ENCODE measurements around the gene PLCB3. TPM values are rescaled to one million over a fixed set of nuclear protein-coding genes. Genes with fewer than 3 reads are reported as not detected.

The PLCB3 gene
- total and polyA plus RNA-seq, 10 of the 15 experiments (the other 5 are each of a cell fraction or from before 2014, with no cell fraction given), result 0.03 to 10.3 (median 3.3) TPM

DNA sequence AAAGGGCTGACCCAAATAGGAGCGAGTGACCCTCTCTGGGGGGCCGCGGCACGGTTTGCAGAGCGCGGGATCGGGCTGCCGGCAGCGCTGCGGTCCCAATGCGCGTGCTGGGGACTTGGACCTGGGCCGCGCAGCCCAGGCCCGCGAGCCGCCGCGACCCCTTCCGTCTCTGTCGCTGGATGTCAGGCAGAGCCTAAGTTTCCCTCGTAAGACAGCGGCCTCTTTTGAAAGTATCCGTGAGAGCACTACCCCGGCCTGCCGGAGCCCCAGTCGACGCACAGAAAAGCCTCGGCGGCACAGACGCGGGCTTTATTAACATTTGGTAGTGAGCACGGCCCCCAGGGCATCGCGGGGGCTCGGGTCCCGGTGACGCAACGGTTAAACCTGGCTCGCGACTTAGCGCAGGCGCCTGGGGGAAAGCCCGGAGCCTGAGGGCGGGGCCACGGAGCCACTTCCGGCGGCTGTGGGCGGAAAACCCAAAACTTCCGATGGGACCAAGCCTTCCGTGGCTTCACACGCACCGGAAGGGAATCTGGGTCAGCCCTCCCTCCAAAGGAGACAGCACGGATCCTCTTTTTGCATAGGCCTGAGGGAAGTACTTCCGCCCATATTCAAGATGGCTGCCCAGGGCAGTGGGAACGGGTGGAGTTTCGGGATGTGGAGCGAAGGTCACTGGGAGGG lies 18.4 kb downstream of the PLCB3 start (continued):
- TF ChIP-seq, protein P1, sequence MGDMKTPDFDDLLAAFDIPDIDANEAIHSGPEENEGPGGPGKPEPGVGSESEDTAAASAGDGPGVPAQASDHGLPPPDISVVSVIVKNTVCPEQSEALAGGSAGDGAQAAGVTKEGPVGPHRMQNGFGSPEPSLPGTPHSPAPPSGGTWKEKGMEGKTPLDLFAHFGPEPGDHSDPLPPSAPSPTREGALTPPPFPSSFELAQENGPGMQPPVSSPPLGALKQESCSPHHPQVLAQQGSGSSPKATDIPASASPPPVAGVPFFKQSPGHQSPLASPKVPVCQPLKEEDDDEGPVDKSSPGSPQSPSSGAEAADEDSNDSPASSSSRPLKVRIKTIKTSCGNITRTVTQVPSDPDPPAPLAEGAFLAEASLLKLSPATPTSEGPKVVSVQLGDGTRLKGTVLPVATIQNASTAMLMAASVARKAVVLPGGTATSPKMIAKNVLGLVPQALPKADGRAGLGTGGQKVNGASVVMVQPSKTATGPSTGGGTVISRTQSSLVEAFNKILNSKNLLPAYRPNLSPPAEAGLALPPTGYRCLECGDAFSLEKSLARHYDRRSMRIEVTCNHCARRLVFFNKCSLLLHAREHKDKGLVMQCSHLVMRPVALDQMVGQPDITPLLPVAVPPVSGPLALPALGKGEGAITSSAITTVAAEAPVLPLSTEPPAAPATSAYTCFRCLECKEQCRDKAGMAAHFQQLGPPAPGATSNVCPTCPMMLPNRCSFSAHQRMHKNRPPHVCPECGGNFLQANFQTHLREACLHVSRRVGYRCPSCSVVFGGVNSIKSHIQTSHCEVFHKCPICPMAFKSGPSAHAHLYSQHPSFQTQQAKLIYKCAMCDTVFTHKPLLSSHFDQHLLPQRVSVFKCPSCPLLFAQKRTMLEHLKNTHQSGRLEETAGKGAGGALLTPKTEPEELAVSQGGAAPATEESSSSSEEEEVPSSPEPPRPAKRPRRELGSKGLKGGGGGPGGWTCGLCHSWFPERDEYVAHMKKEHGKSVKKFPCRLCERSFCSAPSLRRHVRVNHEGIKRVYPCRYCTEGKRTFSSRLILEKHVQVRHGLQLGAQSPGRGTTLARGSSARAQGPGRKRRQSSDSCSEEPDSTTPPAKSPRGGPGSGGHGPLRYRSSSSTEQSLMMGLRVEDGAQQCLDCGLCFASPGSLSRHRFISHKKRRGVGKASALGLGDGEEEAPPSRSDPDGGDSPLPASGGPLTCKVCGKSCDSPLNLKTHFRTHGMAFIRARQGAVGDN (IDR thresholded peaks at IDR 0.05), result no peak
- TF ChIP-seq, protein P2, sequence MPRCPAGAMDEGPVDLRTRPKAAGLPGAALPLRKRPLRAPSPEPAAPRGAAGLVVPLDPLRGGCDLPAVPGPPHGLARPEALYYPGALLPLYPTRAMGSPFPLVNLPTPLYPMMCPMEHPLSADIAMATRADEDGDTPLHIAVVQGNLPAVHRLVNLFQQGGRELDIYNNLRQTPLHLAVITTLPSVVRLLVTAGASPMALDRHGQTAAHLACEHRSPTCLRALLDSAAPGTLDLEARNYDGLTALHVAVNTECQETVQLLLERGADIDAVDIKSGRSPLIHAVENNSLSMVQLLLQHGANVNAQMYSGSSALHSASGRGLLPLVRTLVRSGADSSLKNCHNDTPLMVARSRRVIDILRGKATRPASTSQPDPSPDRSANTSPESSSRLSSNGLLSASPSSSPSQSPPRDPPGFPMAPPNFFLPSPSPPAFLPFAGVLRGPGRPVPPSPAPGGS (IDR thresholded peaks at IDR 0.05; ENCODE audit: borderline replicate concordance, insufficient read depth, low read depth, low read length, poor library complexity, severe bottlenecking), result peak; percentile 66
- TF ChIP-seq PML (IDR thresholded peaks at IDR 0.05; ENCODE audit: low read length), result peak; percentile 63; the same call in 1 of the 2 replicates
- TF ChIP-seq, protein P3, sequence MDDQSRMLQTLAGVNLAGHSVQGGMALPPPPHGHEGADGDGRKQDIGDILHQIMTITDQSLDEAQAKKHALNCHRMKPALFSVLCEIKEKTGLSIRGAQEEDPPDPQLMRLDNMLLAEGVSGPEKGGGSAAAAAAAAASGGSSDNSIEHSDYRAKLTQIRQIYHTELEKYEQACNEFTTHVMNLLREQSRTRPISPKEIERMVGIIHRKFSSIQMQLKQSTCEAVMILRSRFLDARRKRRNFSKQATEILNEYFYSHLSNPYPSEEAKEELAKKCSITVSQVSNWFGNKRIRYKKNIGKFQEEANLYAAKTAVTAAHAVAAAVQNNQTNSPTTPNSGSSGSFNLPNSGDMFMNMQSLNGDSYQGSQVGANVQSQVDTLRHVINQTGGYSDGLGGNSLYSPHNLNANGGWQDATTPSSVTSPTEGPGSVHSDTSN (IDR thresholded peaks at IDR 0.05; ENCODE audit: insufficient replicate concordance, low read depth, low read length), result no peak
- peak; percentile 85; the same call in 1 of the 2 replicates for TF ChIP-seq CBFB (IDR thresholded peaks at IDR 0.05; ENCODE audit: low read depth)
- TF ChIP-seq, protein P4, sequence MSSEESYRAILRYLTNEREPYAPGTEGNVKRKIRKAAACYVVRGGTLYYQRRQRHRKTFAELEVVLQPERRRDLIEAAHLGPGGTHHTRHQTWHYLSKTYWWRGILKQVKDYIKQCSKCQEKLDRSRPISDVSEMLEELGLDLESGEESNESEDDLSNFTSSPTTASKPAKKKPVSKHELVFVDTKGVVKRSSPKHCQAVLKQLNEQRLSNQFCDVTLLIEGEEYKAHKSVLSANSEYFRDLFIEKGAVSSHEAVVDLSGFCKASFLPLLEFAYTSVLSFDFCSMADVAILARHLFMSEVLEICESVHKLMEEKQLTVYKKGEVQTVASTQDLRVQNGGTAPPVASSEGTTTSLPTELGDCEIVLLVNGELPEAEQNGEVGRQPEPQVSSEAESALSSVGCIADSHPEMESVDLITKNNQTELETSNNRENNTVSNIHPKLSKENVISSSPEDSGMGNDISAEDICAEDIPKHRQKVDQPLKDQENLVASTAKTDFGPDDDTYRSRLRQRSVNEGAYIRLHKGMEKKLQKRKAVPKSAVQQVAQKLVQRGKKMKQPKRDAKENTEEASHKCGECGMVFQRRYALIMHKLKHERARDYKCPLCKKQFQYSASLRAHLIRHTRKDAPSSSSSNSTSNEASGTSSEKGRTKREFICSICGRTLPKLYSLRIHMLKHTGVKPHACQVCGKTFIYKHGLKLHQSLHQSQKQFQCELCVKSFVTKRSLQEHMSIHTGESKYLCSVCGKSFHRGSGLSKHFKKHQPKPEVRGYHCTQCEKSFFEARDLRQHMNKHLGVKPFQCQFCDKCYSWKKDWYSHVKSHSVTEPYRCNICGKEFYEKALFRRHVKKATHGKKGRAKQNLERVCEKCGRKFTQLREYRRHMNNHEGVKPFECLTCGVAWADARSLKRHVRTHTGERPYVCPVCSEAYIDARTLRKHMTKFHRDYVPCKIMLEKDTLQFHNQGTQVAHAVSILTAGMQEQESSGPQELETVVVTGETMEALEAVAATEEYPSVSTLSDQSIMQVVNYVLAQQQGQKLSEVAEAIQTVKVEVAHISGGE (CRISPR knock-in tag; IDR thresholded peaks at IDR 0.05), result peak; percentile 53
- TF ChIP-seq JUNB (IDR thresholded peaks at IDR 0.05), result no peak; the same call in 1 of the 2 replicates
- no peak for TF ChIP-seq ZNF217 (IDR thresholded peaks at IDR 0.05)
- peak; percentile 75 for TF ChIP-seq POLR2AphosphoS5 (IDR thresholded peaks at IDR 0.05; ENCODE audit: low read length)
- no peak for TF ChIP-seq KLF5 (IDR thresholded peaks at IDR 0.05; ENCODE audit: partially characterized antibody)
- TF ChIP-seq CHD4 (IDR thresholded peaks at IDR 0.05), result no peak
- TF ChIP-seq, protein P5, sequence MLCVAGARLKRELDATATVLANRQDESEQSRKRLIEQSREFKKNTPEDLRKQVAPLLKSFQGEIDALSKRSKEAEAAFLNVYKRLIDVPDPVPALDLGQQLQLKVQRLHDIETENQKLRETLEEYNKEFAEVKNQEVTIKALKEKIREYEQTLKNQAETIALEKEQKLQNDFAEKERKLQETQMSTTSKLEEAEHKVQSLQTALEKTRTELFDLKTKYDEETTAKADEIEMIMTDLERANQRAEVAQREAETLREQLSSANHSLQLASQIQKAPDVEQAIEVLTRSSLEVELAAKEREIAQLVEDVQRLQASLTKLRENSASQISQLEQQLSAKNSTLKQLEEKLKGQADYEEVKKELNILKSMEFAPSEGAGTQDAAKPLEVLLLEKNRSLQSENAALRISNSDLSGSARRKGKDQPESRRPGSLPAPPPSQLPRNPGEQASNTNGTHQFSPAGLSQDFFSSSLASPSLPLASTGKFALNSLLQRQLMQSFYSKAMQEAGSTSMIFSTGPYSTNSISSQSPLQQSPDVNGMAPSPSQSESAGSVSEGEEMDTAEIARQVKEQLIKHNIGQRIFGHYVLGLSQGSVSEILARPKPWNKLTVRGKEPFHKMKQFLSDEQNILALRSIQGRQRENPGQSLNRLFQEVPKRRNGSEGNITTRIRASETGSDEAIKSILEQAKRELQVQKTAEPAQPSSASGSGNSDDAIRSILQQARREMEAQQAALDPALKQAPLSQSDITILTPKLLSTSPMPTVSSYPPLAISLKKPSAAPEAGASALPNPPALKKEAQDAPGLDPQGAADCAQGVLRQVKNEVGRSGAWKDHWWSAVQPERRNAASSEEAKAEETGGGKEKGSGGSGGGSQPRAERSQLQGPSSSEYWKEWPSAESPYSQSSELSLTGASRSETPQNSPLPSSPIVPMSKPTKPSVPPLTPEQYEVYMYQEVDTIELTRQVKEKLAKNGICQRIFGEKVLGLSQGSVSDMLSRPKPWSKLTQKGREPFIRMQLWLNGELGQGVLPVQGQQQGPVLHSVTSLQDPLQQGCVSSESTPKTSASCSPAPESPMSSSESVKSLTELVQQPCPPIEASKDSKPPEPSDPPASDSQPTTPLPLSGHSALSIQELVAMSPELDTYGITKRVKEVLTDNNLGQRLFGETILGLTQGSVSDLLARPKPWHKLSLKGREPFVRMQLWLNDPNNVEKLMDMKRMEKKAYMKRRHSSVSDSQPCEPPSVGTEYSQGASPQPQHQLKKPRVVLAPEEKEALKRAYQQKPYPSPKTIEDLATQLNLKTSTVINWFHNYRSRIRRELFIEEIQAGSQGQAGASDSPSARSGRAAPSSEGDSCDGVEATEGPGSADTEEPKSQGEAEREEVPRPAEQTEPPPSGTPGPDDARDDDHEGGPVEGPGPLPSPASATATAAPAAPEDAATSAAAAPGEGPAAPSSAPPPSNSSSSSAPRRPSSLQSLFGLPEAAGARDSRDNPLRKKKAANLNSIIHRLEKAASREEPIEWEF (IDR thresholded peaks at IDR 0.05; ENCODE audit: insufficient replicate concordance, low read depth, low read length), result peak; percentile 51
- peak; percentile 91 for TF ChIP-seq SIX5 (IDR thresholded peaks at IDR 0.05; ENCODE audit: low read depth, low read length, severe bottlenecking)
